Hematopoietic multipotent progenitor cell treated with erythropoietin and hydrocortisone succinate and interleukin-3 and kit ligand, for 15 days (in vitro differentiated cells): ENCODE data around the gene CREB3.

Source experiments
- DNase-seq: peaks from one replicate; pipeline ENCODE4 v3.0.0-alpha.2; 2015; ENCODE audit warnings: low spot score

Gene CREB3

DNA sequence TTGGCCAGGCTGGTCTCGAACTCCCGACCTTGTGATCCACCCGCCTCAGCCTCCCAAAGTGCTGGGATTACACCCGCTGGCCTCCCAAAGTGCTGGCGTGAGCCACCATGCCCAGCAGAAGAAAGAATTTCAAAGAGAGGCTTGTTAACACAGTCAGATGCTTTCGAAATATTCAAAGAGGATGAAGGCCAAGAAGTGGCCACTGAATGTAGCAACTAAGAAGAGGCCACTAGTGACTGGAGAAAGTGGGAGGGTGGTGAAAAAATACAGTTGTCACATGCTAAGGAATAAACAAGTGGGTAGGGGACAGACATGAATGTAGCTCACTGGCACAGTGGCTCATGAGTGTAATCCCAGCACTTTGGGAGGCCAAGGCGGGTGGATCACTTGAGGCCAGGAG is 29.8 kb upstream of the CREB3 start:
- DNase-seq = no peak

DNA sequence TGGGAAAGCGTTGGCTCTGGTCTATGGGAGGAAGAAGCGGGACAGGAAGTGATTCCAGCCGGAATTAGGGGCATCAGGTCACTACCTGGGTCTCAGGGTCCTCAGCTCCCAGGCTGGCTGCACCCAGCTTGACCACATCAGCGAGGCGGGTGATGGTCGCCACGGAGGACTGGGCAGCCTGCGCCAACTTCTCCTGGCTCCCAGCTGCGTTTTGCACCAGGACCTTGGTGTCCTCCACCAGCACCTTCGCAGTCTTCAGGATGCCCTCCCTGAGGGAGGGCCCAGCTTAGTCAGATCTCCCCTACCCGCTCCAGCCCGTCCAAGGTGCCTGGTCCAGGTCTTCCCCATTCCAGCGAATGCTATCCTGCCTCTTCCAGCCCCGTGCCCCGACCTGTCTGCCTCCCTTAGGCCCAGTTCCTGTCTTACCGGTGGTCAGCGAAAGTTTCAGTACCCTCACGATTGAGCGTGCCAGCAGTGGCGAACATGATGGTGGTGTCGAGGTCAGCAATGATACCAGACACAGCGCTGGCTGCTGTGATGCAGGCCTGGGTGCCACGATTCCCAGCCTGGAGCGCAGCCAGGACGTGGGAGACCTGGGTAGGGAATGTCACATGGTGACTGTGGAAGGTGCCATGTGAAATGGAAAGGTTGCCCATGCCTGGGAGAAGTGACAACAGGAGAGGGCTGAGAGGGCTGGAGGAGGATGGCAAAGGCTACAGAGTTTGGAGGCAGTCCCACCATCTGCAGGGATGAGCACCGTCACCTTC is 28.4 kb upstream of the CREB3 start:
- DNase-seq = no peak

DNA sequence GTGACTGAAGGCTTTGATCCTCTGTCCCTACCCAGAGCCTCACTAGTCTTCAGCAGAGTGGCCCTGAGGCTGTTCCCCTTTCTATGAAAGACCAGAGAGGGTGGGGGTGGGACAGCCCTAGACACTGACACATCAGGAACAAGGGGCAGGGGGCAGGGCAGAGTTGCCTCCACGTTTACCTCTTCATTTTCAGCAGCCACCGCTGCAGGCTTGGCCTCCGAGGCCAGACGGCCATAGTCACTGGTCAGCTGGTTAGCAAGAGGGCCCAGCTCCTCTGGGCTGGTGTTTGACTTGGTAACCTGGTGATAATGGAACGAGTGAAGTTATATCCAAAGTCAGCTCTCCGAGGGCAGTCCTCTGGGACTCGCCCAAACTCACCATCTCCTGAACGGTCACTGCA is 27.1 kb upstream of the CREB3 start:
- no peak for DNase-seq

DNA sequence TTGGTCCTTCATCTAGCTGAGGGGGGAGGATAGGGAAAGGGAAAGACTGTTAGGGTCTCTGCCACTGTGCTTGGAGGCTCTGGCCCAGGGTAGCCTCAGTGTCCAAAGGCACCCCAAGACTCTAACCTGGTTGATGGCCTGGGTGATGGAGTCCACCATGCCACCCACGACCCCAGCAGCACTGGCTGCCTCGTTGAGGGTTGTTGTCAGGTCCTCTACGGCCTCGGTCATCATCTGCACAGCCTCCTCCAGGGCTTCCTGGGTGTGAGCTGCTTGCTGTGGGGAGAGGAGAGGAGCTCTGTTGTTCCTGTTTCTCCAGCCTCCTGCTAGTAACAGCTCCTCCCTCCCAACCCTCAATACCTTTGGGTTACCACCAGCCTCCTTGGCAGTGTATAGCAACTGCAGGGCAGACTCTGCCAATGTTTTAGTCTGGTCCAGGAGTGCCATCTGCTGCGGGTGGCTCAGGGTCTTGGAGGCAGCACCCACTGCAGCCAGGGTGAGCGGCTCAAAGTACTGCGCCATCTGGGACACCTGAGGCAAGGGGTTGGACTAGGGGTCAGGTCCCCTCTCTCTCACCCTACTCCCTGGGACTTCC is 26.5 kb upstream of the CREB3 start:
- DNase-seq = no peak

DNA sequence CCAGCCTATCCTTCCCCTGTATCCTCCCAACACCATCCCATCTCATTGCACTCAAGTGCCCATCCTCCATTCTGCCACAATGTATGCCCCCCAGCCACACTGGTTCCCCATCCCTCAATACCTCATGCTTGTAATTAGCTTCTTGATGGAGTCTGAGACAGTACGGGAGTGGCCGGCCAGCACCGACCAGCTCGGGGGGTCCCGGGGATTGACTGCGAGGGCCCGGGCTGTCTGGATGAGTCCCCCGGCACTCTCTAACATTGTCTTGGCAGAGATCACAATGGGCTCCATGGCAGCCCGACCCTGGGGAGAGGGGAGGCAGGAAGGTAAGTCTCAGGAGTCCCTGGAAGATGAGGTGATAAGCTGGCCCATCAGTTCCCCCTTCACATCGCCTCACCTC is 25.5 kb upstream of the CREB3 start:
- DNase-seq = no peak

DNA sequence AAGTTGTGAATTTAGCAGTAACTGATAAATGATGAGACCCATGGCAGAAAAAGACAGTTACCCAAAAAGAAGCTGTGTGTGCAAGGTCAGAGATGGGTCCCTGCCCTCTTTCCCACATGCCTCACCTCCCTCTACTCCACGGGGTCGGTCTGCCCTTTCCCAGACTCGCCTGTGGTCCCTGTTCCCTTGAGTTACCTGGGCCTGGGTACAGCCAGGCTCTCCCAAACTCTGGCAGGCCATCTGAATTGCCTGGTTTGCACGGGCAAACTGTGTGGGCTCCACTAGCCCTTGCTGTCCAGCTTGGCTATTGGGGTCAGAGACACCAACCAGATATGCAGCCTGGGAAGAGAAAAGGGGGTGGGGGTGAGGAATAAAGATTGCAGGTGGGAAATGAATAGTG is 24.3 kb upstream of the CREB3 start:
- no peak for DNase-seq

DNA sequence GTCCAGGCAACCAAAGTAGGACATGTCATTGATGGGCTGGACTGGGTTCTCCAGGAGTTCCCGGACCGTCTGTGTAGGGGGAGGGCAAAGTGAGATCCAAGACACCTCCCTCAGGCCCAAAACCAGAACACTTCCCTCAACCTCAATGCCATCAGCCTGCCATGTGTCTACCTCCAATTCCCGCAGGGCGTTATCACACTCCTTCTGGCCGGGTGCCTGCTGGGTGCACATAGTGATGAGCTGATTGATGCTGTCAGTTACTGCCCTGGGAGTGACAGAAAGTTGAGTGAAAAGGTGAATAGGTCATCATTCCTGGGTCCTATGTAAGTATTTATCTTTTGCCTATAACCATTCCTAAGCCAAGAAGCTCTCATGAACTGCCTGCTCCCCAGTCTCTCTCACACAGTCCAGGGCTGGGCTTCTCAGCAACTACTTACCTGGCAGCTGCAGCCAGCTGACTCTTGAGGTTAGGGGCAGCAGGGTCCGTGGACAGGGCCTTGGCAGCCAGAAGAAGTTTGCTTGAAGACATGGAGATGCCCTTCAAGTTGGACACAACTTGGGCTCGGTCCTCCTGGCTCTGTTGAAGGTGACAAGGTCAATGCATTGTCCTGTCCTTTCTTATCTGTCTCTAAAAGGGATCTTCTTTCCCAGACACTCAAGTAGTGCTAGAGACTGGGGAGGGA is 21.5 kb upstream of the CREB3 start:
- DNase-seq = no peak

DNA sequence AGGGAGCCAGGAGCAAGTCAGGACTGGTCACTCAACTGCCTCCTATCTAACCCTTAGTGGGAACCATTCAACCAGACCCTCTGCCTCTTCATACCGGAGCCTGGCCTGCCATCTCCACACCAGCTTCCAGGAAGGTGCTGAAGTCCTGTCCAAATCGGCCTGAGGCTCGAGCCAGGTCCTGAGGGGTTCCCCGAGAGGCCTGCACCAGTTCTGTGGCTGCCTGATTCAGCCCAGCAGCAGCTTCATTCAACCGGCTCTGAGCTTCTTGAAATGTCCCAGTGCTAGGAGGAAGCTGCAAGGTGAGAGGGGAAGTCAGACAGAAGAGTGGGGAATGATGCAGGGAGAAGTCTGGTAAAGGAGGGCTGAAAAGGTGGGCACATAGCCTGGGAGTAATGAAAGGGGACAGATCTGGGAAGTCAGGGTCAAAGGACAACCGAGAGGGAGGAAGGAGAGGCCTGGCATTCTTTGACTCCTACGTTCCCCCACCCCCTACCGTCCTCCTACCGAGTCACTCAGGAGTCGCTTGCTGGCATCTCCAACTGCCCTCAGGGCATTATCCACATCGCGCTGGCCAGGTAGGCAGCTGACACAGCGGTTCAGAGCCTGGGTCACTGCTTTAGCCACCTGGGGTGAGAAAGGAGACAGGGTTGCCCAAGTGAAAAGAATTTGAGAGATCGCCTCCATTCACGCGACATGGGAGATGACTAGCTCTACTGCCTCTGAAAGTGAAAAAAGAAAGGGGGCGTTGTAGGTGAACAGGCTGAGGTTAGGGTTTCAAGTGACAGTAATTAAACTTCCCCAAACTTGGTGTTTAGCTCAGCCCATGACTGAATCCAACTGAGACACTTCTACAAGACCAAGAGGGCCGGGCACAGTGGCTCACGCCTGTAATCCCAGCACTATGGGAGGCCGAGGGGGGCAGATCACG is 20.7 kb upstream of the CREB3 start:
- DNase-seq = no peak

DNA sequence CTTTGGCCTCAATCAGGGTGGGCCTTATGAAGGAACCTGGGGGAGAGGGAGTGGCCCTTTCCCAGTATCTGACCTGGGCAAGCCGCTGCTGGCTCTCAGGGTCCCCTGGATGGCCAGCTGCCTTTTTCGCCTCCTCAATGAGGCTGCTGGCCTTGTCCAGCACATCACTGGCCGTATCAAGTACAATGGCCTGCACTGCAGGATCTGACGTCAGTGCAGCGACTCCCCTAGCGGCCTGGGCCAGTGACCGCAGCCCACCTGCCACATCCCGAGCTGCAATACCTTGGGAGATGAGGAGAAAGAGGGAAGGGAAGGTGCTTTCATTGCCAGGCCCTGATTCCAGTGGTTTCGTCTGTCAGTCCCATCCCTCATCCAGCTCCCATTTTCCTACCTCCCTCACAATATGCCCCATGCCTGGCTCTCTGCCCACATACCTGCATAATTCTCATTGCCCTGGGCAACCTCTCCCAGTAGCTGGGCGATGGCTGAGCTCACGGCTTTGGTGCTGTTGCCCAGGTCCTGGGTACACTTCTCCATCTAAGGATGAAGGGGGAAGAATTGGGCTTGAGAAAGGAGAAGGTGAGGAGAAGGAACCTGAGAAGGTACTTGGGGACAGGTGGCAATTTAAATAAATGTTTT is 19.6 kb upstream of the CREB3 start:
- DNase-seq = no peak

DNA sequence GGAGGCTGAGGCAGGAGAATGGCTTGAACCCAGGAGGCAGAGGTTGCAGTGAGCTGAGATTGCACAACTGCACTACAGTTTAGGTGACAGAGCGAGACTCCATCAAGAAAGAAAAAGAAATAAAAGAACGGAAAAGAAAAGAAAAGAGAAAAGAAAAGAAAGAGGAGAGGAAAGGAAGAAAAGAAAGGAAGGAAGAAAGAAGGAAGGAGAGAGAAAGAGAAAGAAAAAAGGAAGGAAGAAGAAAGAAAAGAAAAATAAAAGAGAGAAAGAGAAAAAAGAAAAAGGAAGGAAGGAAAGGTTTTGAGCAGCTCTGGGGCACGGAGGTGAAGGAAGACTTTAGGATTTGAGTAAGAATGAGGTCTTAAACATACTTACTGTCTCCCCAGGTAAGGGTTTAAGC is 18.9 kb upstream of the CREB3 start:
- no peak for DNase-seq

DNA sequence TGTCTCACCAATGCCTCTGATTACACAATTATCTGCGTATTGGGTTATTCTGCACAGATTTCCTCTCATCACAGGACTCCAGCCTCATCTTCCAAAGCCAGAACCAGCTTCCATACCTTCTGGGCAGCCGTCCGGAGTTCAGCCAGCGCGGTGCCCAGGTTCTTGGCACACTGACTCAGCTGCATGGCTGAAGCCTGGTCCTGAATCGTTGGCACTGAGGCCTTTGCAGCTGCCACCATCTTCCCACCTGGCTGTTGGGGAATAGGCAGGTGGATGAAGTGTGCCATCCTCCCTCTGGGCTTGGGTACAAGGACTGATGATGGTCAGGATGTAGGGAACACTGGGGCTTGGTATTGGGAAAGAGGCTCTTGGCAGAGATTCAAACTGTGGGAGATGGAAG is 18.3 kb upstream of the CREB3 start:
- DNase-seq = no peak

DNA sequence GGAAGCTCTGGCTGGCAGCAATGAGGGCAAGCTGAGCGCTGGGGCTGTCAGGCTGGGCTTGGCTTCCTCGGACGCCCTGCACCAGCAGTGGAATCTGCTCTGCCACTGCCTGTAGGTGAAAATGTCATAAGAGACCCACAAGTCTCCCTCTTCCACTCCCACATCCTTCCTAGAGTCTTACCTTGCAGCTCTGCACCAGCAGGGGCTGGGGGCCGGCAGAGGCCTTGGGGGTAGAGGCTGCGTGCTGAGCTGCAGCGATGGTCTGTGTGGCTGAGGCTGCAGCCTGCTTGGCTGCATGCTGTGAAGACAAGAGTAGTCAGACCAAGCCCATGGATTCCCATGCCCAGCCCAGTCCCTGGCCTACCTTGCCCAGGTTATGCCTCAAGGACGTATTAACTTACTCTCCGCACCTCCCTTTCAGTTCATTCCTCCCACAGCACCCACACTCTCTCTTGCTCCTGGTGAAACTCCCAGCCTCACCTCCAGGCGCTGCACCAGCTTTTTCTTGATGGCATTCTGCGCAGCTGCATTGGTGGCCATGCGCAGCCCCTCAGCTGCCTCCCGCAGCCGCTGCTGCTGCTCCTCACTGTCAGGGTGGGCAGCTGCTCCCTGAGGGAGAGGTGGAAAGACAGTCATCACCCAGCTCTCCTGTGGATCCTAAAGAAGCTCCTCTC is 17.8 kb upstream of the CREB3 start:
- no peak for DNase-seq

DNA sequence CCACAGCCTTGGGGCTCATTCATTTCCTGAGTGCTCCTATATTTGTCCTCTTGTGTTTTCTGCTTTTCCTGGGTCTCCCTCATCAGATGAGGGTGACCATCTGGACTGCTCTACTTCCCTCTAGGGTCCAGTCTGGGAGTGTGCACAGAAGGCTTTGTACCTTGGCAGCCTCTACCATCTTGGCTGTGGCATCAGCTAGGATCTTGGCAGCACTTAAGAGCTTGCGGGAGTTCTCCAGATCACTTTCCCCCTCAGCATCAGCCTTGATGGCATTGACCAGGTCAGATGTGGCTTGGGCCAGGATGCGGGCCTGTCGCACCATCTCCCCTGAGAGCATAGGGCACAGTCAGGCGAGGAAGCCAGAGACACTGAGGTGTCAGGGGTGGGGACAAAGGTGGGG is 16.2 kb upstream of the CREB3 start:
- no peak for DNase-seq

DNA sequence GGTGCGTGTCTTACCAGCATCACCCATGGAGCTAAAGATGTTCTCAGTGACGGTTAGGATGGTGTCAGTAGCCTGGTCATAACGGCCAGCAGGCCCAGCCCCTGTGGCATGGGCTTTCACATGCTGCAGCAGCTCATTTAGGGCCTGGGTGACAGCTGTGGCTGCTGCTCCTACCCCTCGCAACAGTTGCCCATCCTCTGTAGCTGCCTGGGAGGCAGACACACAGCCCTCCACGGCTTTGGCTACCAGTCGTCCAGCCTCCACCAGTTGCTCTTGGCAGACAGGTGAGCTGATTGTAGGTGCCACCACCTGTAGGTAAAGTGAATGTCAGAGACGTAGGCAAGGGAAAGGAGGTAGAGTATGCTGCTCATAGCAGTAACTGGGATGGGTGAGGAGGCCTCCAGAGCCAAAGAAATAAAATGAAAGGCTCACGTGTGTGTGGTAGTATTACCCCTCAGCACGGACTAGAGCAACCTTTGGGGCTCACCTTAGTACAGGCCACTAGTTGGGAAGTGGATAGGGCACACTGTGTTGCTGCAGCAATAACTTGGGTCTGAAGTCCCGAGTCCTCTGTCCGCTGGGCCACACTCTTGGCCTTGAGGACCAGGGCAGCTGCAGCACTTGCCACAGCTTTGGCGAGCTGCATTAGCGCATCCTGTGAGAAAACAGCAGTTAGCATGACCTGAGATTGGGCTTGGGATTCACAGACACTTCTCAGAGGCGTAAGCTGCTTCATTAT is 15.2 kb upstream of the CREB3 start:
- no peak for DNase-seq

DNA sequence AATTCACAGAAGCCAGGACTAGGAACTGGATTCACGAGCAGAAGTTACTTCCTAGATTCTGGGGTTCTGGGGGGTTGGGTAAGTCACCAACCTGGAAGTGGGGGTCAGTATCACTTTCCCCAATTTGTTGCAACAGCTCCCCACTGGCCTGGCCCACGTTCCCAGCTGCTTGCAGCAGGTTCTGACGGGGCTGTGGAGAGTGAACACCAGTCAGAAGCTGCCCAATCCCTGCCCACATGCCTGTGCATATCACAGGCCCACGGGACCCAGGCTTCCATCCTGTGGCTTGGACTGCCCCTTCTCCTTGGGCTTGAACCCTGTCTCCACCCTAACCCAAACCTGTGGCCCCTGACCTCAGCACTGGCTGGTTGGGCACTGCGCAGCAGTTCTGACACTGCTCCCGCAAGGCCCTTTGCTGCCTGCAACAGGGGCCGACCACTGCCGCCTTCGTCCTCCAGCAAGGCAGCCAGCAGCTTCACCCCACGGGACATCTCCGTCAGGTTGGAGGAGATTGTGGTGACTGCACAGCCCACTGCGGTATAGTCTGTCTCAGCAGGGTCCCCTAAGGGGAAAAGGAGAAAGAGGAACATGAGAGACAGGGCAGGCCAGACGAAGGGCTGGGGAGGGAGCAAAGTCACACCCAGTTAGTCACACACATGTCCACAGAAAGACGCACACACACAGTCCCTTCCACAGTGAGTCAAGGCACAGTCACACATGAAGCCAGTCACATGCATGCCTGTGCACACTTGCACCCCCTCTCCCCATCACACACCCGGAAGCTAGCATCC is 13.6 kb upstream of the CREB3 start:
- no peak for DNase-seq

DNA sequence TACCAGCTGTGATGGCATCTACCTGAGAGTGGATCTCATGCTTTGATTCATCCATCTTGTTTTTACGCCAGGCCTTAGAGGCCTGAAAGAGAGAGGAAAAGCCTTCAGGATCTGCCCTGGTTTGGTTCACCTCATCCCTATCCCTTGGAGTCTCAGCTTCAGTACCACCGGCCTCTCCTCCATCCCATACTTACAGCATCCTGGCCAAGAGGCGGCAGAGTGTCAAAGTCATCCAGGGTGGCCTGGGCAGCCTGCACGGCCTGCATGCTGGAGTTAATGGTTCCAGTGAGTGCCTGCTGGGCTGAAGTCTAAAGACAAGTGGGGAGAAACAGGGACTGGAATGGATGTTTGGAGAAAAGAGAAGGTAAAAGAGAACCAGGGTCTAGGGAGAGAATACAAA is 12.9 kb upstream of the CREB3 start:
- DNase-seq = no peak

DNA sequence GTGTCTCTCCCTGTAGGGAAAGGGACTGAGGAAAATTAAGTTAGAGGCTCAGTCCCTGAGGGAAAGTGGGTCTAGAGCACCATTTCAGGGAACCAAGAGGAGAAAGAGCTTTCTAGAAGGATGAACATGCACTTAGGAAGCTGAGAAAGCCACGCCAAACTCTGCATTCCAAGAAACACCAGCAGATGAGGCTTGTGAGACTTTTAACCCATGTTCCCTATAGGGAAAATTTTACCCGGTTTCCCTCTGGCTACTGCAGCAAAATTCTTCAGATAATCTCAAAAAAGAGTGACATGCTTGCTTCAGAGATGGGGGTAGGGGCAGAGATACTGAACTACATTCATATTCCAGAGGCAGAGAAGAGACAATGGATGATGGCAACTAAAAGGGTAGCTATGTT is 9.0 kb upstream of the CREB3 start:
- DNase-seq = no peak

DNA sequence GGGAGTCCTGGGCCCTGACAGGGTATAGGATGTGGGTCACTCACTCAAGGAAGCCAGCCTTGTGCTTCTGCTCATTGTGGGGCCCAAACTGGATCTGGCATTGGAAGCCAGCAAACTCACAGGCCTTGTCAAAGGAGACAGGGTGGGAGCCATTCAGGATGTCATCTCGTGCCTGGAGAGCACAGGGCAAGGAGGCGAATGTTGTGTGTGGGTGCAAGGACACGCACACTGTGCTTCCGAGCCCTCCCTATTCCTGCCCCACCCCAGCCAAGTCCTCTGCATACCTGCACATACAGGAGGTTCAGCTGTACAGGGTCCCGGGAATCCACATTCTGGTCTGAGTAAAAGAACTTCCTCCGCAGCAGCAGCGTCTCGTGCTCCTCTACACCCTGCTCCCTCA is 8.6 kb upstream of the CREB3 start:
- no peak for DNase-seq

DNA sequence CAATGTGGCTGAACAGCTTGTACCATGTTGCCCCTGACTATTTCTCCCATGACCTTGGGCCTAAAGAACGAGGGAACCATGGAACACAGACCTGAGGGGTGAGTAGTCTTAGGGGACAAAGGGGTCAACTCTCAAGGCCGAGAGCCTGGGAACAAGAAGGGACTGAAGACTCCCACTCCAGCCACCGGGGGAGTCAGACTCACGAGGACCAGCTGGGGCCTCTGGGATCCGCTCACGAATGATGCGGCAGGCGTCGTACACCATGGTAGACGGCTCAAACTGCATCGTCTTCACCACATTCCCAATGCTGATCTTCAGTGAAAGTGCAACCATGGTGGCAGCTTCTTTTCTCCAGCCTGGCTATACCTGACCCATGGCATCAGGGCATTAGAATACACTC is 7.1 kb upstream of the CREB3 start:
- no peak for DNase-seq

DNA sequence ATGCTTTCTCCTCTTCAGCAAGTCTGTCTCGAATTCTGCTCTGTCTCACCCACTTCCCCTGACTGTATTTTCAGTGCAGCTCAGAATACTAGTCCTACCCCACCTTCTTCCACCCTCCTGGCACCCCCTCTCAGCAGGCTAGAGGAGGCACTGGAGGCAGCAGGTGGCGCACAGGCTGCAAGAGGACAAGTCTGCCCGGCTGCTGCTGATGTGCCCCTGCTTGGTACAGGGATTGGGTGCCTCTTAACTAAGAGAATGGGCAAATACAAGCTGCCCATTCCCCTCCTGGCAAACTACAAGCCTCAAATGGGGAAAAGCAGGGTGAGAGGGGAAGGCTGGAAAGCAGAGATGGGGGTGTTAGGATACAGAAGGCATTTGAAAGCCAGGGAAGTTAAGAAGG is 5.5 kb upstream of the CREB3 start:
- DNase-seq = peak; percentile 63
